Measurements from ENCODE around the gene ZCWPW1. TPM values are rescaled to one million over a fixed set of nuclear protein-coding genes. Genes with fewer than 3 reads are reported as not detected.
A peak's percentile ranks its signal among the peaks of the same experiment; 100 is the strongest.

The ZCWPW1 gene
- total and polyA plus RNA-seq, 10 of the 15 experiments (the other 5 are each of a cell fraction or from before 2014, with no cell fraction given): 1.3 to 4.4 (median 3.7) TPM

DNA sequence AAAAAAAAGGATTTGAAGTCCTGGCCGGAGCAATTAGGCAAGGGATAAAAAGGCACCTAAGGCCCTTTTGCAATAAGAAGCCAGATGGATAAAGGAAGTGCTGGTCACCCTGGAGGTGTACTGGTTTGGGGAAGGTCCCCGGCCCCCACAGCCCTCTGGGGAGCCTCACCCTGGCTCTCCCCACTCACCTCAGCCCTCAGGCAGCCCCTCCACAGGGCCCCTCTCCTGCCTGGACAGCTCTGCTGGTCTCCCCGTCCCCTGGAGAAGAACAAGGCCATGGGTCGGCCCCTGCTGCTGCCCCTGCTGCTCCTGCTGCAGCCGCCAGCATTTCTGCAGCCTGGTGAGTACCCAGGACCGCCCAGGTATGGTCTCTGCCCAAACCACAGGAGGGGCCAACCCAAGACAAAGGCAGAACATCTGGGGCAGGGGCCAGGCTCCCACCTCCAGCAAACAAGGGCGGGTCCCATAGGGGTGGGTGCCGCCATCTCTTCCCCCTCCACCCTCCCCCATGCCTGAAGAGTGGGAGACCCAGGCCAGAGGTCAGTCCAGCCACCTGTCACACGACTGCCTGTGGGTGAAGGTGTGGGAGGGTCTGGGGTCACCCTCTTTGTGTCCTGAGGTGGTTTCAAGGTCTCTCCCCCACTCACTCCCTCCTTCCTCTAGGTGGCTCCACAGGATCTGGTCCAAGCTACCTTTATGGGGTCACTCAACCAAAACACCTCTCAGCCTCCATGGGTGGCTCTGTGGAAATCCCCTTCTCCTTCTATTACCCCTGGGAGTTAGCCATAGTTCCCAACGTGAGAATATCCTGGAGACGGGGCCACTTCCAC, 70.3 kb downstream of the ZCWPW1 start, which contains the start of gene PILRB (continued):
- TF ChIP-seq ZNF384 (IDR thresholded peaks at IDR 0.05; ENCODE audit: borderline replicate concordance, low read depth, low read length) (no peak), SUZ12 (IDR thresholded peaks at IDR 0.05; ENCODE audit: unreplicated experiment) (no peak), EZH2 (IDR thresholded peaks at IDR 0.05; ENCODE audit: borderline replicate concordance, control insufficient read depth, low read depth, low read length) (no peak), HCFC1 (IDR thresholded peaks at IDR 0.05; ENCODE audit: low read length) (no peak), TCF12 (IDR thresholded peaks at IDR 0.05; ENCODE audit: low read depth, low read length) (no peak), IRF4 (IDR thresholded peaks at IDR 0.05; ENCODE audit: low read depth, low read length) (no peak), BCL11A (IDR thresholded peaks at IDR 0.05; ENCODE audit: low read depth, low read length) (no peak), MXI1 (IDR thresholded peaks at IDR 0.05; ENCODE audit: low read depth, low read length) (no peak), RAD21 (IDR thresholded peaks at IDR 0.05; ENCODE audit: insufficient read depth, low read depth, low read length) (peak; percentile 31), BHLHE40 (IDR thresholded peaks at IDR 0.05; ENCODE audit: borderline replicate concordance in 1 of 2, low read depth in 2 of 2, low read length in 1 of 2) (peak in 1 of 2 experiments; percentile 20; a peak in 1 of 4 replicates), TCF3 (IDR thresholded peaks at IDR 0.05; ENCODE audit: borderline replicate concordance, insufficient read depth, low read depth, low read length) (no peak), YY1 (IDR thresholded peaks at IDR 0.05; ENCODE audit: low read depth, low read length) (no peak), NR2C2 (IDR thresholded peaks at IDR 0.05; ENCODE audit: borderline replicate concordance, control insufficient read depth, insufficient read length, low read depth) (no peak), SP1 (IDR thresholded peaks at IDR 0.05; ENCODE audit: low read depth, low read length) (no peak), ATF7 (IDR thresholded peaks at IDR 0.05; ENCODE audit: low read depth) (no peak), PAX5 (IDR thresholded peaks at IDR 0.05; ENCODE audit: borderline replicate concordance, low read depth, low read length) (peak; percentile 46; the same call in 1 of the 2 replicates)
- TF ChIP-seq, protein P1, sequence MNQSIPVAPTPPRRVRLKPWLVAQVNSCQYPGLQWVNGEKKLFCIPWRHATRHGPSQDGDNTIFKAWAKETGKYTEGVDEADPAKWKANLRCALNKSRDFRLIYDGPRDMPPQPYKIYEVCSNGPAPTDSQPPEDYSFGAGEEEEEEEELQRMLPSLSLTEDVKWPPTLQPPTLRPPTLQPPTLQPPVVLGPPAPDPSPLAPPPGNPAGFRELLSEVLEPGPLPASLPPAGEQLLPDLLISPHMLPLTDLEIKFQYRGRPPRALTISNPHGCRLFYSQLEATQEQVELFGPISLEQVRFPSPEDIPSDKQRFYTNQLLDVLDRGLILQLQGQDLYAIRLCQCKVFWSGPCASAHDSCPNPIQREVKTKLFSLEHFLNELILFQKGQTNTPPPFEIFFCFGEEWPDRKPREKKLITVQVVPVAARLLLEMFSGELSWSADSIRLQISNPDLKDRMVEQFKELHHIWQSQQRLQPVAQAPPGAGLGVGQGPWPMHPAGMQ (IDR thresholded peaks at IDR 0.05; ENCODE audit: borderline replicate concordance): no peak
